Heart right ventricle (tissue), 16 donors: ENCODE measurements around the gene ZSCAN25. TPM values are rescaled to one million over a fixed set of nuclear protein-coding genes. Genes with fewer than 3 reads are reported as not detected.

Experiments
- ATAC-seq, 8 donors: fragments of 200-7000 bp; cut with Tn5 transposase; one replicate each; pipeline ENCODE4 v1.9.1; 2020; ENCODE audit warnings: mild to moderate bottlenecking in 8 of 8, moderate library complexity in 8 of 8, moderate number of reproducible peaks in 1 of 8
- DNase-seq, 2 donors: peaks; one replicate each; pipeline ENCODE4 v3.0.0-alpha.2; 2020
- H3K27ac ChIP-seq, 10 donors: fragments of 200-600 bp; sonication (generic) in 2 of 10; one replicate each; pipeline versions ENCODE4 v1.5.0 to v1.8.0; 2020 to 2022; ENCODE audit warnings: mild to moderate bottlenecking in 3 of 10
- H3K27me3 ChIP-seq, 7 donors: fragments of 200-600 bp; one replicate each; pipeline ENCODE4 v1.8.0; 2021 to 2022; ENCODE audit warnings: mild to moderate bottlenecking in 2 of 7
- H3K36me3 ChIP-seq, 9 donors: fragments of 200-600 bp; sonication (generic) in 1 of 9; one replicate each; pipeline versions ENCODE4 v1.5.0 to v1.8.0; 2020 to 2022; ENCODE audit warnings: mild to moderate bottlenecking in 2 of 9
- H3K4me1 ChIP-seq, 9 donors: fragments of 200-600 bp; sonication (generic) in 1 of 9; one replicate each; pipeline versions ENCODE4 v1.5.0 to v1.8.0; 2020 to 2022; ENCODE audit warnings: mild to moderate bottlenecking in 4 of 9
- H3K4me3 ChIP-seq, 10 donors: fragments of 200-600 bp; sonication (generic) in 2 of 10; one replicate each; pipeline versions ENCODE4 v1.5.0 to v1.8.0; 2020 to 2022; ENCODE audit warnings: mild to moderate bottlenecking in 7 of 10, moderate library complexity in 2 of 10
- H3K9me3 ChIP-seq, 11 donors: fragments of 200-600 bp in 10 of 11; sonication (generic) in 2 of 11; one replicate each; pipeline versions ENCODE4 v1.5.0 to v1.8.0; 2013 to 2022; ENCODE audit warnings: mild to moderate bottlenecking in 2 of 11, control low read depth in 1 of 11, moderate library complexity in 1 of 11
- WGBS, 2 donors: extraction: QIAGEN DNeasy Blood & Tissue Kit; methylation state at CpG; one replicate each; pipeline ENCODE4 v1.1.7; 2013; ENCODE audit warnings: inconsistent platforms in 1 of 2; 5-methylcytosine and 5-hydroxymethylcytosine counted together
- intact Hi-C, 10 donors: fragments of 100-400 bp; cut with DNase I; formaldehyde crosslinking; loops; one replicate each; pipeline versions ENCODE4 v1.11.1 to v1.14.2; 2022
- polyA plus RNA-seq, 2 donors: library from polyadenylated mRNA; stranded (reverse); fragments of 200-250 nt; gene quantifications; one replicate each; pipeline ENCODE4 v1.2.3, GENCODE V29; 2013
- total RNA-seq, 10 donors: library from RNA; stranded (reverse); fragmentation: NEBNext Ultra II Directional in 3 of 10; extraction: Animal tissue kit (Norgen Biotek cat#: 25700) in 3 of 10; gene quantifications; one replicate each; pipeline versions ENCODE4 v1.2.1 to v1.2.4, GENCODE V29; 2021 to 2023
- TF ChIP-seq, protein P1 (sequence below), 9 donors: fragments of 200-600 bp; sonication (generic) in 2 of 9; IDR thresholded peaks; one replicate each; pipeline versions ENCODE4 v1.5.0 to v1.8.0; 2021 to 2022; ENCODE audit warnings: antibody characterized with exemption in 9 of 9, mild to moderate bottlenecking in 5 of 9, moderate library complexity in 1 of 9
- donor health status: Arrhythmogenic right ventricular cardiomyopathy.
- donor health status: ischemic (EF 13 %, LVEDD 7.1; RV severe dilation, severe dysfunction).
- donor health status: healthy with polysubstance abuse.
- donor health status: DM: no; HTN: yes; CAD: no.
- donor health status: DM: no; HTN: no; CAD: no.
- donor health status: ischemic (EF 25% LVEDD 6.9; RV normal size, moderate dysfunction).
- donor health status: ischemic (EF 25% LVEDD 5.7; RV mildly dilated, moderate dysfunction).
- donor health status: healthy.
- donor health status: DM: yes; HTN: yes; CAD: no.
- donor health status: Ischemic cardiomyopathy.
- donor health status: ischemic (EF 35%, LVEDD 5.7; RV mildly dilated, moderate dysfunction).
- donor health status: nonischemic (EF 11% LVEDD 7.7; RV severe dilation, severe dysfunction).
- donor health status: DM: yes; HTN: yes; CAD: no.
- donor health status: PGD.
- donor health status: ischemic (EF 29% LVEDD 5.4; RV normal size, mild dysfunction).
- donor health status: nonischemic (EF 23%, LVEDD 6.1; RV moderate dilation, normal function).

ZSCAN25 gene
- total and polyA plus RNA-seq, 12 donors = 2.5 to 10.5 (median 7.5) TPM

DNA sequence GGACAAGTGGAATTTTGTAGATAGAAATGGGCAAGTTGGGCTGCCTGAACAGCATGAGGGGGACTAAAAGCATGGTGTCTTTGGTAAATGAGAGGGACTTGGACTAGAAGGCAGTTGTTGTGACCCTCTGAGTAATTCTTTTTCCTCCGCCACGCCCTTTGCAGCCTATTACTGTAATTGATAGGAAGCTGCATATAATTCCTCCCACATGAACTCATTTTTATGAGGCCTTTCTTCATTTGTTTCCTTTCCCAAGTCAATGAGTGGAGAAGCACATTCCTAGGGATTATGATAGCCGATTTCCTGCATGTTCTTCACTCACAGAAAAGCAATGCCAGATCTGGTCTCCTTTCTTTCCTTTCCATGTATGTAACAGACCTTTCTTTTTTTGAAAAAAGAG lies 27.7 kb downstream of the ZSCAN25 start:
- peaks cover 0 to 15% (median 0%) of the 10 kb centered on the region in 11 donors for H3K9me3 ChIP-seq

DNA sequence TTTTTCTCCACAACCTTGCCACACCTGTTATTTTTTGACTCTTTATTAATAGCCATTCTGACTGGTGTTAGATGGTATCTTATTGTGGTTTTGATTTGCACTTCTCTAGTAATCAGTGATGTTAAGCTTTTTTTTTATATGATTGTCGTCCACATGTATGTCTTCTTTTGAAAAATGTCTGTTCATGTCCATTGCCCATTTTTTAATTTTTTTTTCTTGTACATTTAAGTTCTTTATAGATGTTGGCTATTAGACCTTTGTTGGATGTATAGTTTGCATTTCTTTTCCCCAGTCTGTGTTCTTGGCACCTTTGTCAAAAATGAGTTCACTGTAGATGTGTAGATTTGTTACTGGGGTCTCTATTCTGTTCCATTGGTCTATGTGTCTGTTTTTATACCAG lies 28.8 kb downstream of the ZSCAN25 start:
- ATAC-seq = no peak
- no peak for DNase-seq
- intact Hi-C loops = no loop called here
- no peak overlapping the region for H3K27ac ChIP-seq
- H3K36me3 ChIP-seq = peaks cover 0 to 42% (median 3%) of the 10 kb centered on the region in 9 donors
- H3K9me3 ChIP-seq = peaks cover 0 to 15% (median 0%) of the 10 kb centered on the region in 11 donors
- no peaks in the 10 kb centered on the region for H3K27me3 ChIP-seq
- WGBS, 2 donors = 94 to 96% methylated on average over 1 of the region's 1 CpG
- H3K4me3 ChIP-seq = no peak overlapping the region
- H3K4me1 ChIP-seq = no peaks in the 10 kb centered on the region
- TF ChIP-seq, protein P1, sequence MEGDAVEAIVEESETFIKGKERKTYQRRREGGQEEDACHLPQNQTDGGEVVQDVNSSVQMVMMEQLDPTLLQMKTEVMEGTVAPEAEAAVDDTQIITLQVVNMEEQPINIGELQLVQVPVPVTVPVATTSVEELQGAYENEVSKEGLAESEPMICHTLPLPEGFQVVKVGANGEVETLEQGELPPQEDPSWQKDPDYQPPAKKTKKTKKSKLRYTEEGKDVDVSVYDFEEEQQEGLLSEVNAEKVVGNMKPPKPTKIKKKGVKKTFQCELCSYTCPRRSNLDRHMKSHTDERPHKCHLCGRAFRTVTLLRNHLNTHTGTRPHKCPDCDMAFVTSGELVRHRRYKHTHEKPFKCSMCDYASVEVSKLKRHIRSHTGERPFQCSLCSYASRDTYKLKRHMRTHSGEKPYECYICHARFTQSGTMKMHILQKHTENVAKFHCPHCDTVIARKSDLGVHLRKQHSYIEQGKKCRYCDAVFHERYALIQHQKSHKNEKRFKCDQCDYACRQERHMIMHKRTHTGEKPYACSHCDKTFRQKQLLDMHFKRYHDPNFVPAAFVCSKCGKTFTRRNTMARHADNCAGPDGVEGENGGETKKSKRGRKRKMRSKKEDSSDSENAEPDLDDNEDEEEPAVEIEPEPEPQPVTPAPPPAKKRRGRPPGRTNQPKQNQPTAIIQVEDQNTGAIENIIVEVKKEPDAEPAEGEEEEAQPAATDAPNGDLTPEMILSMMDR (IDR thresholded peaks at IDR 0.05) = no peak

More for the DNA sequence above, 27.7 kb downstream of the ZSCAN25 start:
- Histone ChIP-seq H3K4me3 (no peak overlapping the region), H3K36me3 (peaks cover 0 to 41% (median 3%) of the 10 kb centered on the region in 9 donors), H3K27me3 (no peaks in the 10 kb centered on the region), H3K27ac (no peak overlapping the region), H3K4me1 (no peaks in the 10 kb centered on the region)
- no peak for ATAC-seq
- 93 to 97% methylated on average over 3 of the region's 3 CpGs for WGBS, 2 donors
- no peak for DNase-seq
- TF ChIP-seq, protein P1 (IDR thresholded peaks at IDR 0.05) = no peak
- intact Hi-C loops = no loop called here

DNA sequence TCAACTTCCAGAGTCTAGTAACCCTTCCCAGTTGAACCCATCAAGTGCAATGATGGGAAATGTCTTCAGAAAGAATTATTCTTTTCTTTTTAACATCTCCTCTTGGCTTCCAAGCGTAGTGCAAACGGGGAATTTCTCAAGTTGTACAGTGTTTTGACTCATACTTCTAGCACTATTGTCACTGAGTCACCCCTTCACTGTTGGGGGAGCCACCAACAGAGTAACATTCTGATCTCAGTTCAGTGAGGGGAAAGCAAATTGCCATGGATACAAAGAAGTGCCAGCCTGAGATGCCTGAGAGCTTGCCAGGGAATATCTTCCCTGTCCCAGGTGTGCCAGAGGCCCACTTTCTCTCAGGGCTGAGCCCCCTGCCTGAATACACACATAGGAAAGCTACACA lies 32.1 kb downstream of the ZSCAN25 start:
- 96% methylated on average over 2 of the region's 2 CpGs for WGBS, 2 donors
- Histone ChIP-seq H3K9me3 (peaks cover 0 to 15% (median 0%) of the 10 kb centered on the region in 11 donors), H3K27ac (no peak overlapping the region), H3K4me3 (no peak overlapping the region), H3K4me1 (no peaks in the 10 kb centered on the region), H3K27me3 (no peaks in the 10 kb centered on the region), H3K36me3 (peaks cover 0 to 44% (median 3%) of the 10 kb centered on the region in 9 donors)
- no peak for DNase-seq
- no peak for ATAC-seq
- intact Hi-C loops = no loop called here
- TF ChIP-seq, protein P1 (IDR thresholded peaks at IDR 0.05) = no peak

DNA sequence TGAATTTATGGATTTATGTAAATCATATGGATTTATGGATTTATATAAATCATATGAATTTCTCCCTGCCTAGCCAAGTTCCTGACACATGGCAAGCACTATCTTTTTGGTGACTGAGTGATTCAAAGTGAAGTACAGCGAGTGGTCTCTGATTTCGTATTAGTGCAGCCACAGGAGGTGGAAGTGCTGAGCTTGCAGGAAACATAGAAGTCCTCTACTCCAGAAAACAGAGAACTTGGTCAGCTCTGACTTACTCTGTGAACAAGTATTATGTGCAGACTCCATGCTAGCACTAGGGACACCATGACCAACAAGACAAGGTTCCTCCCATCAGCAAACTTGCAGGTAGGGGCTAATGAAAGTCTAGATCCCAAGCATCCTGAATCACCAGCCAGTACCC lies 34.5 kb downstream of the ZSCAN25 start:
- H3K27me3 ChIP-seq = no peaks in the 10 kb centered on the region

More for the DNA sequence above, 34.5 kb downstream of the ZSCAN25 start:
- ATAC-seq (no peak), DNase-seq (no peak)
- Histone ChIP-seq H3K4me3 (no peak overlapping the region), H3K4me1 (no peaks in the 10 kb centered on the region), H3K9me3 (peaks cover 0 to 8% (median 0%) of the 10 kb centered on the region in 11 donors), H3K36me3 (peaks cover 0 to 22% (median 0%) of the 10 kb centered on the region in 9 donors), H3K27ac (no peak overlapping the region)
- intact Hi-C loops = no loop called here
- 95 to 99% methylated on average over 2 of the region's 2 CpGs for WGBS, 2 donors
- TF ChIP-seq, protein P1 (IDR thresholded peaks at IDR 0.05) = no peak
